HCT116 (cell line): ENCODE data around the gene SLC34A3. TPM values are rescaled to one million over a fixed set of nuclear protein-coding genes. Genes with fewer than 3 reads are reported as not detected.

Experiments used
- ATAC-seq: fragments of 200-7000 bp; cut with Tn5 transposase; 2 replicates; pipeline ENCODE4 v1.9.1; 2020; ENCODE audit warnings: mild to moderate bottlenecking, moderate library complexity
- BruUV-seq: library from RNA; stranded (reverse); fragments of 400-500 nt; replicated peaks from 2 replicates; lab custom pipeline; 2021; lab: Mats Ljungman, UMichigan
- CTCF ChIA-PET: fragments of 300-600 bp; sonication (Branson Sonifier 250); formaldehyde crosslinking; loops from one replicate; lab custom pipeline; 2021; ENCODE audit warnings: antibody characterized with exemption; lab: Charles Lee
- POLR2A ChIA-PET: fragments of 300-600, 350-600 bp; sonication (Branson Sonifier 250); formaldehyde crosslinking; loops from one replicate; lab custom pipeline; 2021; ENCODE audit warnings: antibody characterized with exemption; lab: Charles Lee
- RAD21 ChIA-PET, 2 experiments: fragments of 300-600 bp; sonication (Branson Sonifier 250); formaldehyde crosslinking; loops; one replicate each; lab custom pipeline; 2023; ENCODE audit warnings: low total read pairs in 2 of 2; ENCODE audit not compliant: uncharacterized antibody in 2 of 2, unreplicated experiment in 2 of 2, low non-redundant PET in 1 of 2; lab: Charles Lee
- DNase-seq: peaks from one replicate; pipeline ENCODE4 v3.0.0-alpha.2; 2010; ENCODE audit warnings: low read depth, low spot score
- H2AFZ ChIP-seq: fragments of 200-600 bp; shearing (Covaris generic), sonication (generic); 2 replicates; pipeline ENCODE4 v1.6.1; 2017; ENCODE audit warnings: low read depth, mixed run types, mixed read lengths, antibody characterized with exemption, low read length; ENCODE audit not compliant: poor library complexity, severe bottlenecking
- H3K27ac ChIP-seq: 2 replicates; pipeline ENCODE4 v1.5.1; 2012; ENCODE audit warnings: low read depth, low read length
- H3K27me3 ChIP-seq: fragments of 200-600 bp; sonication (generic); 2 replicates; pipeline ENCODE4 v1.6.1; 2016; ENCODE audit warnings: mixed run types, low read length, mixed read lengths; ENCODE audit not compliant: insufficient read depth
- H3K36me3 ChIP-seq, 2 experiments: fragments of 200-500 bp in 1 of 2; fragments of 200-600 bp in 1 of 2; sonication (Bioruptor generic) in 1 of 2; sonication (generic) in 1 of 2; 2 replicates each; pipeline versions ENCODE4 v1.5.1 to v1.6.1; 2014 to 2016; ENCODE audit warnings: low read length in 2 of 2, inconsistent platforms in 1 of 2, mixed read lengths in 1 of 2, mixed run types in 1 of 2; ENCODE audit not compliant: insufficient read depth in 2 of 2, control insufficient read depth in 1 of 2
- H3K4me1 ChIP-seq, 2 experiments: fragments of 200-600 bp in 1 of 2; sonication (generic) in 1 of 2; 2 replicates each; pipeline versions ENCODE4 v1.5.1 to v1.6.1; 2012 to 2017; ENCODE audit warnings: low read length in 2 of 2, inconsistent platforms in 1 of 2, mild to moderate bottlenecking in 1 of 2, mixed read lengths in 1 of 2, mixed run types in 1 of 2, moderate library complexity in 1 of 2; ENCODE audit not compliant: insufficient read depth in 2 of 2, control insufficient read depth in 1 of 2
- H3K4me2 ChIP-seq: fragments of 200-600 bp; sonication (generic); 2 replicates; pipeline ENCODE4 v1.6.1; 2017; ENCODE audit warnings: mixed run types, low read length, mixed read lengths
- H3K4me3 ChIP-seq, 2 experiments: fragments of 200-600 bp in 1 of 2; sonication (generic) in 1 of 2; replicated peaks in 1 of 2; 2 replicates each; pipeline ENCODE4 v1.5.1; 2011 to 2016; ENCODE audit warnings: low read length in 2 of 2, control low read depth in 1 of 2, low read depth in 1 of 2, mild to moderate bottlenecking in 1 of 2, mixed read lengths in 1 of 2, mixed run types in 1 of 2
- H3K79me2 ChIP-seq: fragments of 200-600 bp; sonication (generic); 2 replicates; pipeline ENCODE4 v1.6.1; 2017; ENCODE audit warnings: mild to moderate bottlenecking, mixed run types, low read length, moderate library complexity, mixed read lengths; ENCODE audit not compliant: insufficient read depth
- H3K9ac ChIP-seq: fragments of 200-600 bp; sonication (generic); 2 replicates; pipeline ENCODE4 v1.6.1; 2016; ENCODE audit warnings: low read length, mixed read lengths
- H3K9me2 ChIP-seq: fragments of 200-600 bp; sonication (generic), shearing (Covaris generic); 2 replicates; pipeline ENCODE4 v1.6.1; 2017; ENCODE audit warnings: mixed run types, mild to moderate bottlenecking, moderate library complexity; ENCODE audit not compliant: insufficient read depth
- H3K9me3 ChIP-seq, 2 experiments: fragments of 200-500 bp in 1 of 2; fragments of 200-600 bp in 1 of 2; sonication (Bioruptor generic) in 1 of 2; sonication (generic) in 1 of 2; 2 replicates each; pipeline ENCODE4 v1.6.1; 2014 to 2017; ENCODE audit warnings: low read length in 2 of 2, mixed read lengths in 2 of 2, inconsistent platforms in 1 of 2, low read depth in 1 of 2, mild to moderate bottlenecking in 1 of 2, mixed run types in 1 of 2, moderate library complexity in 1 of 2; ENCODE audit not compliant: control insufficient read depth in 1 of 2, insufficient read depth in 1 of 2
- H4K20me1 ChIP-seq: fragments of 200-600 bp; sonication (generic), shearing (Covaris generic); 2 replicates; pipeline ENCODE4 v1.6.1; 2017; ENCODE audit warnings: mixed run types, mild to moderate bottlenecking, moderate library complexity; ENCODE audit not compliant: insufficient read depth
- CEBPB ChIP-seq: IDR thresholded peaks from 2 replicates; pipeline ENCODE4 v1.6.1; 2012; ENCODE audit warnings: low read depth
- CTCF ChIP-seq, 3 experiments: fragments of 200-600 bp in 1 of 3; sonication (generic) in 1 of 3; IDR thresholded peaks in 2 of 3; conservative IDR thresholded peaks in 1 of 3; 2 replicates each; pipeline ENCODE4 v1.5.1; 2012 to 2017; ENCODE audit warnings: low read depth in 2 of 3, low read length in 2 of 3, antibody characterized with exemption in 1 of 3, borderline replicate concordance in 1 of 3, control low read depth in 1 of 3, mild to moderate bottlenecking in 1 of 3, mixed read lengths in 1 of 3, mixed run types in 1 of 3, moderate library complexity in 1 of 3; ENCODE audit not compliant: insufficient read depth in 1 of 3
- EZH2 ChIP-seq: fragments of 200-600 bp; sonication (generic); IDR thresholded peaks from 2 replicates; pipeline ENCODE4 v1.6.1; 2017; ENCODE audit warnings: antibody characterized with exemption, mixed run types
- EZH2phosphoT487 ChIP-seq: fragments of 200-600 bp; IDR thresholded peaks from 2 replicates; pipeline ENCODE4 v1.6.1; 2018; ENCODE audit warnings: antibody characterized with exemption, borderline replicate concordance
- FOSL1 ChIP-seq: IDR thresholded peaks from 2 replicates; pipeline ENCODE4 v1.6.1; 2012; ENCODE audit warnings: low read depth
- POLR2A ChIP-seq: IDR thresholded peaks from 2 replicates; pipeline ENCODE4 v1.7.0; 2011; ENCODE audit warnings: borderline replicate concordance; ENCODE audit not compliant: insufficient read depth, insufficient read length; ENCODE audit errors: extremely low read depth
- POLR2AphosphoS5 ChIP-seq: IDR thresholded peaks from 2 replicates; pipeline ENCODE4 v1.6.1; 2011; ENCODE audit warnings: mild to moderate bottlenecking, low read depth, low read length, moderate library complexity
- SIN3A ChIP-seq: IDR thresholded peaks from 2 replicates; pipeline ENCODE4 v1.6.1; 2012; ENCODE audit warnings: low read depth
- TCF7L2 ChIP-seq: IDR thresholded peaks from 2 replicates; pipeline ENCODE4 v1.7.0; 2011; ENCODE audit warnings: borderline replicate concordance, inconsistent platforms; ENCODE audit not compliant: insufficient read depth, insufficient read length; ENCODE audit errors: extremely low read depth
- YY1 ChIP-seq: IDR thresholded peaks from 2 replicates; pipeline ENCODE4 v1.6.1; 2011; ENCODE audit warnings: low read length, low read depth, moderate library complexity, mild to moderate bottlenecking; ENCODE audit not compliant: insufficient replicate concordance; ENCODE audit errors: extremely low read depth
- ZFX ChIP-seq: fragments of 450-650 bp; IDR thresholded peaks from 2 replicates; pipeline ENCODE4 v1.6.1; 2017
- ZNF274 ChIP-seq: fragments of 200-500 bp; sonication (Bioruptor generic); IDR thresholded peaks from 2 replicates; pipeline ENCODE4 v1.6.1; 2014; ENCODE audit warnings: mild to moderate bottlenecking, low read depth, low read length, inconsistent platforms
- intact Hi-C: fragments of 100-400 bp; cut with micrococcal nuclease; formaldehyde crosslinking; loops from 2 replicates; pipeline ENCODE4 v1.10.0; 2022
- total RNA-seq: library from RNA; stranded (reverse); gene quantifications from one replicate; pipeline ENCODE4 v1.2.1, GENCODE V29; 2021; ENCODE audit not compliant: unreplicated experiment

Gene SLC34A3
- total RNA-seq, 1 experiment from 2014 or later = 0.15 TPM

- Histone ChIP-seq H3K4me2 (peak overlapping the region; percentile 77), H2AFZ (no peak overlapping the region), H3K9me3 (no peaks in the 10 kb centered on the region)
Observed at GRCh38 chr9:137217276-137218211, 13.2 kb upstream of the SLC34A3 start.

More at GRCh38 chr9:137217276-137218211, 13.2 kb upstream of the SLC34A3 start:
- intact Hi-C loops = no loop called here
- ChIA-PET CTCF (interaction anchor here (0.9 kb wide), 1 partner anchor 10 kb away, joined by 3 read pairs; the partner anchor contains the start of gene RNF224), RAD21 (no interaction called here), POLR2A (interaction anchor here (0.7 to 1.8 kb wide), 3 partner anchors 9 to 54 kb away, joined by 3 to 6 read pairs (median 5); partner anchors contain the start of gene RNF224)
- Histone ChIP-seq H4K20me1 (no peaks in the 10 kb centered on the region), H3K4me1 (peaks cover 28 to 59% of the 10 kb centered on the region in 2 experiments), H3K9me2 (no peaks in the 10 kb centered on the region), H3K27me3 (no peaks in the 10 kb centered on the region), H3K36me3 (no peaks in the 10 kb centered on the region), H3K4me3 (peak overlapping the region; percentile 45 to 46), H3K79me2 (no peaks in the 10 kb centered on the region), H3K9ac (peak overlapping the region; percentile 52), H3K27ac (peak overlapping the region; percentile 94)
- ATAC-seq (peak; percentile 77), DNase-seq (peak; percentile 53)
- TSS peak; percentile 34 for BruUV-seq
- TF ChIP-seq ZFX (0 out of 2 replicates have a peak, but pooled peaks have one; percentile 14), CTCF (IDR thresholded peaks at IDR 0.05 in 2 of 3, conservative IDR thresholded peaks at IDR 0.05 in 1 of 3; ENCODE audit: borderline replicate concordance in 1 of 3, insufficient read depth in 1 of 3, low read depth in 2 of 3, low read length in 2 of 3) (no peak), POLR2AphosphoS5 (peak; percentile 80), POLR2A (peak; percentile 34), YY1 (peak; percentile 25), TCF7L2 (no peak), CEBPB (no peak), FOSL1 (no peak), EZH2phosphoT487 (no peak), SIN3A (no peak), ZNF274 (no peak), EZH2 (no peak)
